AG04450 (cell line): Measurements from ENCODE around the gene NXT1. TPM values are rescaled to one million over a fixed set of nuclear protein-coding genes. Genes with fewer than 3 reads are reported as not detected.

Experiments used
- CTCF ChIA-PET: fragments of 300-600, 350-600 bp; formaldehyde crosslinking; extraction: SDS; loops from one replicate; lab custom pipeline; 2022; ENCODE audit warnings: antibody characterized with exemption, inconsistent platforms; lab: Charles Lee
- POLR2A ChIA-PET: fragments of 350-600 bp; formaldehyde crosslinking; extraction: SDS; loops from one replicate; lab custom pipeline; 2021; ENCODE audit warnings: antibody characterized with exemption, inconsistent platforms; lab: Yijun Ruan, JAX
- DNase-seq: peaks from one replicate; pipeline ENCODE4 v3.0.0-alpha.2; 2011; ENCODE audit warnings: low read depth, low spot score
- H3K27ac ChIP-seq: one replicate; pipeline ENCODE4 v1.5.1; 2012; ENCODE audit warnings: low read depth, low read length, control low read depth
- H3K27me3 ChIP-seq: one replicate; pipeline ENCODE4 v1.6.0; 2012; ENCODE audit warnings: low read length; ENCODE audit not compliant: control insufficient read depth, insufficient read depth
- H3K4me3 ChIP-seq: 2 replicates; pipeline ENCODE4 v1.5.1; 2011; ENCODE audit warnings: mild to moderate bottlenecking, low read depth, low read length, control low read depth
- H3K9me3 ChIP-seq: 2 replicates; pipeline ENCODE4 v1.5.1; 2012; ENCODE audit warnings: low read length; ENCODE audit not compliant: control insufficient read depth, insufficient read depth
- polyA plus RNA-seq: library from polyadenylated mRNA; depleted of rRNA; stranded (reverse); fragments of >200 nt; gene quantifications from 2 replicates; pipeline ENCODE4 v1.2.3, GENCODE V29; 2011
- TF ChIP-seq, protein P1 (sequence below): IDR thresholded peaks from 2 replicates; pipeline ENCODE4 v1.5.1; 2011; ENCODE audit warnings: low read depth, low read length, control low read depth, inconsistent platforms

NXT1 gene
- polyA plus RNA-seq, 1 experiment: 17.9 TPM

DNA sequence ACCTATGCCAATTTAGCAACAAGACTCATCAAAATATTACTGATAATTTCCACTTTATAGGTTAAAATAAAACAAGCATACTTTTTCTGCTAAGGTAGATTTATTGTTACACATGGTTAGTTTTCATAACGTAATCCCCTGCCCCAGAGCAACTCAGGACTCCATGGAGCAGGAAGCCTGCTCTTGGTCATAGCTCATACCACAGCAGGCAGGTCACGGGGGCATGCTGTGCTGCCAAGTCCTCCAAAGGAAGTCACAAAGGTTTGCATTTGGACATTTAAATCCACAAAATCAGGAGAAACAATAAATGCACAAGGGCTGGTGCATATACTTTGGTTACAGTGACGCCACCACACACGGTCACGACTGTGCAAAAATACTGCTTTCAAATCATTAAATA lies 23.9 kb downstream of the NXT1 start:
- no peaks in the 10 kb centered on the region for H3K27me3 ChIP-seq
- TF ChIP-seq, protein P1, sequence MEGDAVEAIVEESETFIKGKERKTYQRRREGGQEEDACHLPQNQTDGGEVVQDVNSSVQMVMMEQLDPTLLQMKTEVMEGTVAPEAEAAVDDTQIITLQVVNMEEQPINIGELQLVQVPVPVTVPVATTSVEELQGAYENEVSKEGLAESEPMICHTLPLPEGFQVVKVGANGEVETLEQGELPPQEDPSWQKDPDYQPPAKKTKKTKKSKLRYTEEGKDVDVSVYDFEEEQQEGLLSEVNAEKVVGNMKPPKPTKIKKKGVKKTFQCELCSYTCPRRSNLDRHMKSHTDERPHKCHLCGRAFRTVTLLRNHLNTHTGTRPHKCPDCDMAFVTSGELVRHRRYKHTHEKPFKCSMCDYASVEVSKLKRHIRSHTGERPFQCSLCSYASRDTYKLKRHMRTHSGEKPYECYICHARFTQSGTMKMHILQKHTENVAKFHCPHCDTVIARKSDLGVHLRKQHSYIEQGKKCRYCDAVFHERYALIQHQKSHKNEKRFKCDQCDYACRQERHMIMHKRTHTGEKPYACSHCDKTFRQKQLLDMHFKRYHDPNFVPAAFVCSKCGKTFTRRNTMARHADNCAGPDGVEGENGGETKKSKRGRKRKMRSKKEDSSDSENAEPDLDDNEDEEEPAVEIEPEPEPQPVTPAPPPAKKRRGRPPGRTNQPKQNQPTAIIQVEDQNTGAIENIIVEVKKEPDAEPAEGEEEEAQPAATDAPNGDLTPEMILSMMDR: no peak
- H3K27ac ChIP-seq: no peak overlapping the region
- H3K4me3 ChIP-seq: no peak overlapping the region
- ChIA-PET POLR2A (no interaction called here), CTCF (interaction anchor here (1.5 kb wide), 1 partner anchor 17 kb away, joined by 3 read pairs; no protein-coding TSS in a partner anchor)
- DNase-seq: no peak
- no peaks in the 10 kb centered on the region for H3K9me3 ChIP-seq

DNA sequence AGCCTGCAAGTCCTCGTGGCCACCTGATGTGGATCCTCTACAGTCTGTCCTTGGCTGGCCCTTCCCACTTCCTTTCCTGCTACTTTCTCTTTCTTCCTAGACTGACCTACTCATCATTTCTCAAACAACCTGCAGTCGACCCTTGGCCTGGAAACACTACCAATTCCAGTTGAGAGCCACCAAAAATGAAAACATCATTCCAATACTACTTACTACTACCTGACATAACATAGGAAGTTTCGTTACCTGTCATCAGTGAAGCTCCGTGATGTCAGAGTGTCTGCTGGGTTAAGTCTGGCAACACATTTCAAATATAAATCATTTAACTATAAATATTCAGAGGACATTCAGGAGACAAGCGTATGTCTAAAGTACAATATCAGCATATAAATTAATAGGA lies 25.2 kb downstream of the NXT1 start:
- ChIA-PET CTCF (no interaction called here), POLR2A (no interaction called here)
- no peaks in the 10 kb centered on the region for H3K9me3 ChIP-seq
- no peaks in the 10 kb centered on the region for H3K27me3 ChIP-seq
- TF ChIP-seq, protein P1: no peak
- no peak overlapping the region for H3K4me3 ChIP-seq
- DNase-seq: no peak
- H3K27ac ChIP-seq: no peak overlapping the region

DNA sequence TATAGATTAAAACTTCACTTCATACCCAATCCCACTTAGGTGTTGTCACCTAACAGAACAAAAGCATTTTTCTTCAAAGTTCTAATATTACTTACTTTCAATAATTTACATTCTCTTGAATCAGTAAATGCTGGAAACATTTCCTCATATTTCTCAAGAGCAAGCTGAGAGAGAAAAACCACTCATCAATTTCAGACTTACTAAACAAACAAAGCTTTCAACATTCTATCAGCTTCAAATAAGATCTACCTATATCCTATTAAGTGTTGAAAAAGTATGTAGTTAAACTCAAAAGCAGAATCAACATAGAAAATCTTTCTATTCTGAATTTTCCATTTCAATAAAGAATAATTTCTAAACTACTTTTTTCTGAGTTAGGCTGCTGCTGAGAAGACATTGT lies 29.2 kb downstream of the NXT1 start:
- POLR2A ChIA-PET: no interaction called here
- Histone ChIP-seq H3K27me3 (no peaks in the 10 kb centered on the region), H3K27ac (no peak overlapping the region), H3K9me3 (no peaks in the 10 kb centered on the region), H3K4me3 (no peak overlapping the region)
- CTCF ChIA-PET: no interaction called here
- TF ChIP-seq, protein P1: no peak
- DNase-seq: no peak

DNA sequence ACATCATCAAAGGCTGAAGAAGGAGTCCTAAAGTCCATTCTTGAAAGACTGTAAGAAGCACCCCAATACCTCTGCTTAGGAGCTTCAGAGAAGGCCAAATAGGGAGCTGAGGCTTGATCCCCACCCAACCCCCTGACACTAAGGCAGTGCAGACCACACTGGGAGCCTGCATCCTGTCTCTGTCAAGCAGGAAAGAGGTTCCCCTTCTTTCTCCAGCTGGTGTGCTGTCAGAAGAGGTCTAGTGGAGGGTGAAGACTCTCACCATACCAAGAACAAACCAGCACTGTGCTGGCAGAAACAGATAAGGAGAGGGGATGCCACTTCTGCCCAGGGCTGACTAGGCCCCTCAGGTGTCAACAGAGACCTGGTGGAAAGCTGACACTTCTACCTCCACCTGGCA lies 31.3 kb downstream of the NXT1 start:
- POLR2A ChIA-PET: no interaction called here
- Histone ChIP-seq H3K4me3 (no peak overlapping the region), H3K27me3 (no peaks in the 10 kb centered on the region), H3K9me3 (no peaks in the 10 kb centered on the region), H3K27ac (no peak overlapping the region)
- TF ChIP-seq, protein P1: no peak
- CTCF ChIA-PET: no interaction called here
- DNase-seq: no peak

DNA sequence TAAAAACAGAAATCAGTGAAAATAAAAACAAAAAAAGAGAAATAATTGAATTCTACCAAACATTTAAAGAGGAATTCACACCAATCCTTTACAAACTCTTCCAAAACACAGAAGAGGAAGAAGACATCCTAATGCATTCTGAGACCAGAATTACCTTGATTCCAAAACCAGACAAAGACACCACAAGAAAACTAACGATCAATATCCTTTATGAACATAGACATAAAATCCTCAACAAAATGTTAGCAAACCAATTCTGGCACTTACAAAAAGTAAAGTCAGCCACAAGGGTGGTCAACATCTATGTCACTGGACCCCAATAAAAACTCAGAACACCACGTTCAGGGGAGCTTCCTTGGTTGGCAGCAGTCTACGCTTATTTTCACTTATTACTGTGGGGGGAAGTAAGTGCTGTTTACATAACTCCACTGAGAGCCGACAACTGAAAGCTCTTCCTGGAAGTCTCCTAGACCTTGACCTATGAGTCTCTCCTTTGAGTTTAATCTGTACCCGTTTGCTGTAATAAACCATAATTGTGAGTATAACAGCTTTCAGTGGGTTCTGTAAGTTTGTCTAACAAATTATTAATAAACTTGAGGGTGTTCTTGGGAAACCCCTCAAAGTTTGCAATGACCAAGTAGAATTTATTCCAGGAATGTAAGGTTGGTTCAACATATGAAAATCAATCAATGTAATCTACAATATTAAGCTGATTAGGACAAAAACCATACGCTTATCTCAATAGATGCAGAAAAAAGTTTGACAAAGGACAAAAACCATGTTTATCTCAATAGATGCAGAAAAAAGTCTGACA lies 35.9 kb downstream of the NXT1 start:
- Histone ChIP-seq H3K27ac (no peak overlapping the region), H3K4me3 (no peak overlapping the region), H3K27me3 (no peaks in the 10 kb centered on the region), H3K9me3 (no peaks in the 10 kb centered on the region)
- no peak for DNase-seq
- ChIA-PET POLR2A (no interaction called here), CTCF (no interaction called here)
- TF ChIP-seq, protein P1: no peak
